CD4-positive, alpha-beta T cell treated with Interleukin-17A for 1 hour (primary cell): ENCODE data around the gene CNGA2.
"Not testable (repeated sequence)": the region's sequence is repeated elsewhere in the genome, so short reads cannot be mapped to it uniquely, and the experiment has no call there.

ENCODE experiments used
- DNase-seq: peaks from one replicate; pipeline ENCODE4 v3.0.0-alpha.2; 2020

CNGA2 gene

DNA sequence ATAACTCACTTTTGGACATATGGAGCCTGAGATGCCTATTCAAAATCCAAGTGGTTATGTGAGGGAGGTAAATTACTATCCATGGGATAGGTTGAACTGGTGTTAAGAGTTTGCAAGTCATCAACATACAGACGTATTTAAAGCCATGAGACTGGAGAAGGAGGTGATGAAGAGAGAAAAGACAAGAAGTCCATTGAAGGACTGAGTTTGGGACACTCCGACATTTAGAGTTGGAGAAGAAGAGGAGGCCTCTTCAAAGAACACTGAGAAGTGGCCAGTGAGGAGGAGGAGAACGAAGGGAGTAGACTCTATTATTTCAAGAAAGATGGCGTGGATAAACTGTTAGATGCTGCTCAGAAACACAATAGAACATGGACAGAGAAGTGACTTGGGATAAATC lies at the start of gene CNGA2:
Gene CNGA2 (plus strand): TSS at position 301 of the 400 bp plus-strand sequence. CDS start 3,738 bp downstream, outside the sequence.
- DNase-seq: no peak

- DNase-seq: no peak
These were observed 46.9 kb upstream of the CNGA2 start for GRCh38 chrX:151687635-151688034.

DNA sequence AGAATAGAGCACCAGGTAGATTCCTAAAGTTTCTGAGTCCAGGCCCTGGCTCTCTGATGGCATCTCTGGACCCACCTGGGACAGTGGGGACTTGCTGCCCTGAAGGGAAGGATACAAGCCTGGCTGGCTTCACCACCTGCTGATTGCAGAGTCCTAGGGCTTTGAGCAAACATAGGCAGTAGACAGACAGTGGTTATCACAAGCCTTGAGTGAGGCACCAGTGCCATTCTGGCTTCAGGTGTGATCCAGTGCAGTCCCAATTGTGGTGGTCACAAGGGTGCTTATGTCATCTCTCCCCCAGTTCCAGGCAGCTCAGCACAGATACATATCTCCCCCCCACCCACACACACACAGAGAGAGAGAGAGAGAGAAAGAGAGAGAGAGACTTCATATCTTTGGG lies 45.9 kb upstream of the CNGA2 start:
- DNase-seq: no peak

DNA sequence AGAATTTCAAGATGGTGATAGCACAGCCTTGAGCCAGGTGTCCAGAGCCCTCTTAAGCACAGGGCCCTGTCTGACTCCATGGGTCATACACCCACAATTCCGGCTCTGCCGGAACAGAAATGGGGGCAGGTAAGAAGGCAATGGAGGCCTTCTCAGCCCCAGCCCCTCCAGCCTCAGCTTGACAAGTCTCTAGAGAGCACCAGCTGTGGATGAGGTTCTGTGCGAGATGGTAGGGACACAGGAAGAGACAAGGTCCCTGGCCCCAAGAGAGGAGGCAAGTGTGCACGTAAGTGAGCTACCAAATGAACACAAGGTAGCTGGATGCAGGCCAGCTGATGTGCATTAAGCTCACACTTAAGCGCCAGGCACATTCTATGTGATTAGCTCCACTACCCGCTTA lies 41.7 kb upstream of the CNGA2 start:
- no peak for DNase-seq

GRCh38 chrX:151694121-151694520 lies 40.4 kb upstream of the CNGA2 start:
- no peak for DNase-seq

DNA sequence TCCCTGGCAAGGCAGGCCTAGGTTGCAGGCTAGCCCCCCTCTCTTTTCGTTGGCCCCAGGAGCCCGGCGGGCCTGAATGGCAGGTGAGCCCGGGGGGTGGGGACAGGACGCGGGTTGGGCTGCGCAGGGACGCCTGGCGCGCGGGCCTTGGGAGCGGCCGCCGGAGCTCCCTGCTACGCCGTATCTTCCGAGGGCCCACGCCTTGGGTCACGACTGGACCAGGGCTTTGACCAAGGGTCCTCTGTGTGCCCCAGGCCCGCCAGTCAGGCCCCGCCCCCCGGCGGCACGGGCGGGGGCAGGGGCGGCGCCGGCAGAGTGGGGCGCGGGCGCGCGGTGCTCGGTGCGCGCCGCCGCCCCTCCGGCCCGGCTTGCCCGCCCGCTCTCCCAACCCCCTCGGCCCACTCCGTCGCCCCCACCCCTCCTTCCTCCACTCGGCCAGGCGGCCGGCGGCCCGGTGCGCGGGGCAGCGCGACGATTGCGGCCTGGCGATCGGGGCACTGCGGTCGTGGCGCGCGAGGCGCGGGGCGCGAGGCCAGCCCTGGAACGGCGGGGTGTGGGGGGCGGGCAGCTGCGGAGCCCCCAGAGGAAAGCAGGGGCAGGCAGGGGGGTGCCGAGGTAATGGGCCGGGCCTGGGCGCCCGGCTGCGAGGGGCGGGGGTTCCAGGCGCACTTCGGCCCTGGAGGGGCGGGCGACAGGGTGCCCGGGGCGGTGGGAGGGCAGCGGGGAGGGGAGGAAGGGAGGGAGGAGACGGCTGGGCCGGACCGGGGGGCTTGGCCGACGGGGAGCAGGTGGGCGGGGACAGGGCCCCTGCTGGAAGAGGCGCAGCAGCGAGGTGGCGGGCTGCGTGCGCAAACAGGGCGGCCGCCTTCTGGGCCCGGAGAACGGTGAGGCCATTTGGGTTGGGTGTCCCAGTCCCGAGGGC lies 39.6 kb upstream of the CNGA2 start, which contains the start of gene PRRG3:
Gene PRRG3 (plus strand): TSS at position 798 of the 922 bp plus-strand sequence. CDS start 3,357 bp downstream, outside the sequence.
- DNase-seq: no peak

DNA sequence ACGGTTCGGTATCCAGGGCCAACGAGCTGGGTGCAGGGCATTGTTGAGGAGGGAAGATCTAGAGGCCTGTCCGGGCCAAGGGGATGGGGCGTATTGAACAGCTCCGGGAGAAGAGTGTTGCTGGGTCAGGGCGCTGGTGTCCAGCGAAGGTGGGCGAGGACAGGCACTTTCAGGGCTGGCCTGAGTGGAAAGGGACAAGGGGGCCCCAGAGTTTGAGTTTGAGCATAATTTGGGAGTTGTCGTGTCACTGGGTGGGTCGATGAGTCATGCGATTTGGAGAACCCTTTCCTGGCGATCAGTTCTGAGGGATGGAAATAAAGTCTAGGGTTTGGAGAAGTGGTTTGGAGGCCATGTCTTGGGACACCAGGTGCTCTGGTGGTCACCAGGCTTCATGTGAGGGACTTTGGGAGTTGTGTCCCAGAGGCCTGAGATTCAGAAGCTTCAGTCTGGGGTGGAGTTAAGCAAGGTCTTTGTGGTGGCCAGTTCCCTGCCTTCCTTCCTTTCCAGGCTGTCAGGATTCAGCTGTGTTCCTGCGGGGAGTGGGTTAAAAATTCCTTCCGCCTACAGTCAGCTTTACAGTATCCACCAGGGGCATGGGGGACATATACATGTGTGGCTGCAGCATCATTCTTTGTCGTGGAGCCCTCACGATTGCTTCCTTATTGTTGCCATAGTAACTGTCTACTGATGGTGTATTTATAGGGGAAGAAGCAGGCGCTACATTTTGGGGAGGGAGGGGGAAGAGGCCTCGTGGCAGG lies 38.8 kb upstream of the CNGA2 start:
- no peak for DNase-seq

DNA sequence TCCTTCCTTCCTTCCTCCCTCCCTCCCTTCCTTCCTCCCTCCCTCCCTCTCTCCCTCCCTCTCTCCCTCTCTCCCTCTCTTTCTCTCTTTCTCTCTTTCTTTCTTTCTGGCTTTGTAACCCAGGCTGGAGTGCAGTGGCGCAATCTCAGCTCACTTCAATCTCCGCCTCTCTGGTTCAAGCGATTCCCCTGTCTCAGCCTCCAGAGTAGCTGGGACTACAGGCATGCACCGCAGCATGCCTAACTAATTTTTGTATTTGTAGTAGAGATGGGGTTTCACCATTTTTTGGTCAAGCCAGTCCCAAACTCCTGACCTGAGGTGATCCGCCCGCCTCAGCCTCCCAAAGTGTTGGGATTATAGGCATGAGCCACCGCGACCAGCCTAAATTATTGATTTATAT lies 37.5 kb upstream of the CNGA2 start:
- not testable (repeated sequence) for DNase-seq

DNA sequence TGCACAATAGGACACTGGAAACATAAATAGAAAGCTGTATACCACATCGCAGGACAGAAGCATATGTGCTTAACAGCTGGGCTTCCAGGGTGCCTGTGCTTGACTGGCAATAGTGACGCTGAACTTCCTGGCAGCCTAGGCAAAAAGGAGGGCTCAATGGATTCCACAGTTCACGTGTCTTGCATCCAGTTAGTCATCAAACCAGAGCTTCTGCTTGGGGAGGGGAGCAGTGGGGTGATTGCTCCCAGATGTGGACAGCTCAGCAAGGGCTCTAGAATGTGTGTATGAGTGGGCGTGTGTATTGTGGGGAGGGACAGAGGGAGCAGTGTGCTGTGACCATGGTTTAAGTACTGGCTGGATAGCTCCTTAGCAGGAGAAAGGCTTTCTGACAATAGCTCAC lies 37.0 kb upstream of the CNGA2 start:
- no peak for DNase-seq

DNA sequence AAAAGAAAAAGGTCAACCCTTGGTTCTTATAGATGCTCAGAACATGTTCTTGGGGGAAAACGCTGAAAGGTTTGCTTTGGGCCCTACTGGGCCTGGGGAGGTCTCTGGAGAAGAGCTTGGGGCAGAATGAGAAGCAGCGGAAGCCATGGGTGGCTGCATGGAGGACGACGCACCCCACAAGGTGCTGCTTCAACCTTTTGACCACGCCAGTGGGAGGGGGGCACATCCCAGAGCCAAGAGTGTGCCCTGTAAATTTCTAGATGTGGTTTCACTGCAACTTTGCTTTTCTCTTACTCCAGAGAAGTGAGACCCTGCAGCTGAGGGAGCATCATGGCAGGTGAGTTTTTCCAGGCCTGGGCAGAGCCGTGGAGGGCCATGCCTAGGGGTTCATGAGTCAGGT lies 36.1 kb upstream of the CNGA2 start:
- no peak for DNase-seq

GRCh38 chrX:151699746-151700145 lies 34.8 kb upstream of the CNGA2 start:
- no peak for DNase-seq

DNA sequence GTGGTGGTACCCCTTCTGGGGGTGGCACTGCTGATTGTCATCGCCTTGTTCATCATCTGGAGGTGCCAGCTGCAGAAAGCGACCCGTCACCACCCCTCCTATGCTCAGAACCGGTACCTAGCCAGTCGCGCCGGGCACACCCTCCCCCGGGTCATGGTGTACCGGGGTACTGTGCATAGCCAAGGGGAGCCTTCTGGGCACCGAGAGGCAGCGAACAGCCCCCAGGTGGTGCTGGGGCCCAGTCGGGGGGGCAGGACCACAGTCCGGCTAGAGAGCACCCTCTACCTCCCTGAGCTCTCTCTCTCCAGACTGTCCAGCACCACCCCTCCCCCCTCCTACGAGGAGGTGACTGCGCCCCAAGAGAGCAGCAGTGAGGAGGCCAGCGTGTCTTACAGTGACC lies 34.0 kb upstream of the CNGA2 start:
- no peak for DNase-seq

DNA sequence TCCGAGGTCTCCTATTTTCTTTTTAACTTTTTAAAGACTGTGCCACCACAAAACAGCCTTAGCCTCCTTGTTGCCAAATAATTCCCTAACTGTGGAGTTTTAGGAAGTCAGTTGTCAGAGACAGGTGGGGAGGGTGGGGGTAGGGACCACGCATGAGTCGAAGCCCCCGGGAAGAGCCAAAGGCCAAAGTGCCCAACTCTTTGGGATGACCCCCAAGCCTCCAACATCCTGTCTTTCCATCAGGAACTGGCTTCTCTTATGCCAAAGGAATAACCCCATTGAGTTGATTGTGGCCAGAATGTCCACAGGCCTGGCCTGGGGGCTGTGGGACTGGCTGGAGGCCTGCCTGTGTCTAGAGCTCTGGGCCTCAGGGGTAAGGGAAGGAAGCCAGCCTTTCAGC lies 33.5 kb upstream of the CNGA2 start:
- DNase-seq: no peak

- no peak for DNase-seq
These were observed 33.0 kb upstream of the CNGA2 start for GRCh38 chrX:151701531-151701930.

DNA sequence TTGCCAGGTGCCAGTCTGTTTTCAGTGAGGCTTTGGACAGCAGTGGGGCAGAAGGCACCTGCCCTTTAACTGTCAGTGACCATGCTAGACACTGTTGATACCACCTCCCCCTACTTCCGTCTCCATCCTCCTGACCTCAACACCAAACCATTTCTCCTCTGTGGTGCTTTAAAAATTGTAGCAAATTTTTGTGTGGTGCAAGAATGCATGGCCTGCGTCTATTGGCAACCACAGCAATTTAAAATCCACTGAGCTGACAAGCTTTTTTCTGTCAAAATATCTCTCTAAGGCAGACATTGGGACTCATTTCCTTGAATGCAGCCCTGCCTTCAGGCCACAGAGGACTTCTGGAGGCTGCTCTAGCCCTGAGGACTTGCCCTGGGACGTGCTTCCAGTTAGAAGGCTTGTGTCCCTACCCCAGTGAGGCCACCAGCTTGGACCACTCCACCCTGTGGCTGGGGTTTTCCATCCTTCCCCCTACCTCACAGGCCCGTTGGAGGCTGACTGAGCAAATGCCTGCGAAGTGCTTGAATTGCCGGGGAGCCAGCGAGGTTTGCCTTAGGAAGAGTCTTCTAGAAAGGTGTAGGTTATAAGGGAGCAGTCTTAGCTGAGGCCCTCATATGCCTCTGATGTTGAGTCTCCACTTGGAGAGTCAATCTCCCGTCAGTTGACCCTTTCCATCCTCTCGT lies 32.4 kb upstream of the CNGA2 start:
- DNase-seq: no peak

DNA sequence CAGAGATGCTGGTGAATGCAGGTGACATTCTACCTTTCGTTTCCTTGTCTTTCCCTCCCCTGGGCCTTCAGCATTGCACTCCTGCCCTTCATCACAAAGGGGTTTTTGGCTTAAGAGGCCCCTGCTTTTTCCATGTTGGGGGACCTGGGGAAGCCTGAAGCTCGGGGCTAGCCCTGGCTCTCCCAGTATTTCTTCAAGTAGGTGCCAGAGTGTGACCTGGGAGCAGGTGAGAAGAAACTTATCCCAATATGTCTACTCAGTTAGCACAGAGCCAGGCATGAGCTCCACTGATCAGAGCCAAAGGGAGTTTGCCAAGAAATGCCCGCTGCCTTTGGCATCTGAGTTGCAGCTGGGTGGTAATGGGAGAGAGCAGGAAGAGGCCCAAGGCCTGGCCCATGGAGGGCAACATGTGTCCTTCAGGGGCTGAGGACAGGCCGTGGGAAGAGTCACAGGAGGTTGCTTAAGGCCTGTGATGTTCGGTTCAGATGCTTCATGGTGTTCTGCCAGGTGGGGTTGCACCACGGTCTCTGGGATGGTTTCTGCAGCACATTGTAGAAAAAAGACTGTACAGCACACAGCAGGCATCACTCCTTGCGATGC lies 31.7 kb upstream of the CNGA2 start:
- DNase-seq: no peak

- DNase-seq: no peak
These were observed 31.1 kb upstream of the CNGA2 start for GRCh38 chrX:151703487-151703886.

DNA sequence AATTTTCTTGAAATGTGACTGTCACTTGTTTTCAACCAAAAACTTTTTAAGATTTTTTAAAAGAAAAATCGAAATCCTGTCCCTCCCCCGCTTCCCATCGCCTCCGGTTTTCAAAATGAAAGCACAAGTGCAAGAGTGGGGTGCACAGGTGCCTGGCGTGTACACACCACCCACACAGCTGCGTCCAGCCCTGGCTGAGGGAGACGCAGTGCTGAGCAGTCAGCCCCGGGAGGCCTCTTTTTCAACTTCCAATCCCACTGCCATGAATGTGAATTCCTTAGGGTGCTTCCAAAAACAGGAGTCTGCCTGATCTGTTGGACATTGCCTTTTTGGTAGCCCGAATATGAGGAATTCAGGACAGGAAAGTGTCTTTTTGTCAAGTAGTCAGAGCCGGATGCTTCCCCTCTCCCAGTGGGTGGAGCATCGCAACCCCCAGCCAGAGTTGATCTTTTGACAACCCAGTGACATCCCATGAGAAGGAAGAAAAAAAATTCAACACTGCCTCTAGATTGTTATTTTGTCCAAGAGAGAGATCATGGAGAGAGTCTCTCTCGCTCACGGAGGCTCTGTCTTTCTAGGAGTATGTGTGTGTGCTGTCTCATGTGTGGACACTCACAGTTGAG lies 30.4 kb upstream of the CNGA2 start:
- DNase-seq: no peak

GRCh38 chrX:151708821-151709220 lies 25.7 kb upstream of the CNGA2 start:
- no peak for DNase-seq

DNA sequence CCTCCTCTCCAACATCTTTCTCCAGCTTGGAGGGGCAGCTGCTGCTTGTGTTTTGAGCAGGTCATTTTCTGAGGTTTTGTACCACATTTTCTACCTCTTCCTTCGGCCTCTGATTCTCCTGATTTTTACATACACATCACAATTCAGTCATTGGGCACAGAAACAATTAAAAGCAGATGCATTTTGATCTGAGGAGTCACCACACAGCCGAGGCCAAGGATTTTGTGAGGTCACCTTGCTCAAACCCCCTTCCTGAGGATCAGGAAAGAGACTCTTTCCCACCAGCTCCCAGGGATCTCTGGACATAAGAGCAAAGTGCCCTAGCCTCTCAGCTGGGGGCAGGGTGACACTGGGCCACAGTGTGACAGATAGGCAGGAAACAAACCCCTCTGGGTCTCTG lies 24.1 kb upstream of the CNGA2 start:
- no peak for DNase-seq

- DNase-seq: no peak
These were observed 23.4 kb upstream of the CNGA2 start for GRCh38 chrX:151711154-151711553.

- DNase-seq: no peak
These were observed 22.8 kb upstream of the CNGA2 start for GRCh38 chrX:151711787-151712186.
